Neuronal stem cell (in vitro differentiated cells): ENCODE measurements around the gene CRTAP.
A peak's percentile ranks its signal among the peaks of the same experiment; 100 is the strongest.

Experiments used
- DNase-seq: peaks from one replicate; pipeline ENCODE4 v3.0.0-alpha.2; 2013; ENCODE audit warnings: low spot score
- H2AFZ ChIP-seq: one replicate; pipeline ENCODE4 v1.6.1; 2013; ENCODE audit warnings: mild to moderate bottlenecking, low read length, inconsistent platforms
- H2AK5ac ChIP-seq: 2 replicates; pipeline ENCODE4 v1.6.1; 2013; ENCODE audit warnings: low read depth, mild to moderate bottlenecking, inconsistent platforms, low read length, moderate library complexity, mixed read lengths
- H2BK120ac ChIP-seq: 2 replicates; pipeline ENCODE4 v1.6.1; 2013; ENCODE audit warnings: low read depth, mild to moderate bottlenecking, inconsistent platforms, low read length, moderate library complexity, mixed read lengths
- H2BK12ac ChIP-seq: one replicate; pipeline ENCODE4 v1.6.1; 2013; ENCODE audit warnings: low read length, inconsistent platforms
- H2BK15ac ChIP-seq: 2 replicates; pipeline ENCODE4 v1.6.1; 2013; ENCODE audit warnings: mild to moderate bottlenecking, low read length, inconsistent platforms, mixed read lengths
- H2BK5ac ChIP-seq: one replicate; pipeline ENCODE4 v1.6.1; 2013; ENCODE audit warnings: inconsistent platforms, mild to moderate bottlenecking, low read length, moderate library complexity
- H3K14ac ChIP-seq: one replicate; pipeline ENCODE4 v1.6.1; 2013; ENCODE audit warnings: low read length, inconsistent platforms
- H3K18ac ChIP-seq: 2 replicates; pipeline ENCODE4 v1.6.1; 2013; ENCODE audit warnings: low read length, inconsistent platforms
- H3K23ac ChIP-seq: 2 replicates; pipeline ENCODE4 v1.6.1; 2013; ENCODE audit warnings: low read depth, mild to moderate bottlenecking, mixed read lengths, low read length, inconsistent platforms; ENCODE audit not compliant: poor library complexity
- H3K27ac ChIP-seq: replicated peaks from 3 replicates; pipeline ENCODE4 v1.5.1; 2013; ENCODE audit warnings: low read length, inconsistent platforms
- H3K27me3 ChIP-seq, 3 experiments: 2 replicates each; pipeline ENCODE4 v1.6.1; 2013; ENCODE audit warnings: low read length in 3 of 3, mild to moderate bottlenecking in 2 of 3, inconsistent platforms in 1 of 3, low read depth in 1 of 3, mixed read lengths in 1 of 3, moderate library complexity in 1 of 3; ENCODE audit not compliant: control insufficient read depth in 3 of 3, insufficient read depth in 3 of 3
- H3K36me3 ChIP-seq, 2 donors: replicated peaks in 1 of 2; 2 replicates each; pipeline ENCODE4 v1.6.1; 2013; ENCODE audit warnings: low read length in 2 of 2; ENCODE audit not compliant: control insufficient read depth in 2 of 2, insufficient read depth in 2 of 2
- H3K4ac ChIP-seq: 2 replicates; pipeline ENCODE4 v1.6.1; 2013; ENCODE audit warnings: inconsistent platforms, mild to moderate bottlenecking, low read length, moderate library complexity
- H3K4me1 ChIP-seq, 2 donors: 1 replicate in 1 of 2; 2 replicates in 1 of 2; pipeline ENCODE4 v1.6.1; 2013; ENCODE audit warnings: low read length in 2 of 2, low read depth in 1 of 2; ENCODE audit not compliant: control insufficient read depth in 2 of 2, insufficient read depth in 1 of 2
- H3K4me2 ChIP-seq: one replicate; pipeline ENCODE4 v1.6.1; 2013; ENCODE audit warnings: mild to moderate bottlenecking, low read length, inconsistent platforms; ENCODE audit not compliant: insufficient read depth, poor library complexity, severe bottlenecking
- H3K4me3 ChIP-seq, 2 donors: 2 replicates each; pipeline ENCODE4 v1.5.1; 2013; ENCODE audit warnings: low read length in 2 of 2, mild to moderate bottlenecking in 2 of 2, inconsistent platforms in 1 of 2, moderate library complexity in 1 of 2
- H3K79me1 ChIP-seq: one replicate; pipeline ENCODE4 v1.6.1; 2013; ENCODE audit warnings: low read depth, mild to moderate bottlenecking, inconsistent platforms, low read length, moderate library complexity
- H3K9ac ChIP-seq: one replicate; pipeline ENCODE4 v1.6.1; 2013; ENCODE audit warnings: mild to moderate bottlenecking, low read depth, low read length, inconsistent platforms; ENCODE audit not compliant: poor library complexity
- H3K9me3 ChIP-seq, 2 donors: replicated peaks in 1 of 2; 2 replicates each; pipeline versions ENCODE3 to v1.6.1; 2013; ENCODE audit warnings: low read length in 2 of 2, mild to moderate bottlenecking in 2 of 2, inconsistent platforms in 1 of 2, low read depth in 1 of 2, mixed read lengths in 1 of 2, moderate library complexity in 1 of 2; ENCODE audit not compliant: control insufficient read depth in 2 of 2, insufficient read depth in 1 of 2
- H4K8ac ChIP-seq: one replicate; pipeline ENCODE4 v1.6.1; 2013; ENCODE audit warnings: low read depth, mild to moderate bottlenecking, inconsistent platforms, low read length, moderate library complexity
- H4K91ac ChIP-seq: one replicate; pipeline ENCODE4 v1.6.1; 2013; ENCODE audit warnings: low read length, low read depth, mild to moderate bottlenecking, inconsistent platforms; ENCODE audit not compliant: poor library complexity
- WGBS, 2 donors: extraction: QIAGEN DNeasy Blood & Tissue Kit; methylation state at CpG; one replicate each; pipeline ENCODE4 v1.1.7; 2013; ENCODE audit warnings: missing lambda C conversion rate in 2 of 2, mixed read lengths in 1 of 2; ENCODE audit not compliant: insufficient read length in 2 of 2, insufficient replicate concordance in 1 of 2; ENCODE audit errors: extremely low coverage in 2 of 2; 5-methylcytosine and 5-hydroxymethylcytosine counted together

Gene CRTAP

DNA sequence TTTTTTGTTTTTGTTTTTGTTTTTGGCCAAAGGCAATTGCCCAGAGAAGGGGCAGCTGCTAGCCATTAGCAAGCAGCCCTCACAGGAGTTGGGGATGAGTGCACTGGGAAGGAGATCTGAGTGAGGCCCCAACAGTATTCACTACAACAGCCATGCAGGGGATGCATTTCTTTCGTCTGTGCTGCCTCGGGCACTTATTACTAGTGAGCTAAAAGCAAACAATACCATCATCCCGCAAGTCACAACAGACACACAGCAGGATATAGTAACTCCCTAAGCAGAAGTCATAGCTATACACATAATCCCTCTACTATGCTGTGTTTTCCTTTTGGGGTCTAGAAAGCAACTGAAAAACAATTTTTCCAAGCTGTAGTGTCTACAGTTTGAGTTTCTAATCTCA, 27.2 kb downstream of the CRTAP start:
- Histone ChIP-seq H3K36me3 (peaks cover 3 to 25% of the 10 kb centered on the region in 2 donors), H3K14ac (no peak overlapping the region), H4K8ac (no peak overlapping the region), H3K9ac (no peak overlapping the region), H3K4me2 (no peak overlapping the region), H3K18ac (no peak overlapping the region), H3K23ac (no peak overlapping the region), H4K91ac (no peak overlapping the region), H3K79me1 (no peaks in the 10 kb centered on the region), H2BK12ac (no peak overlapping the region), H3K4ac (no peak overlapping the region), H3K9me3 (no peaks in the 10 kb centered on the region), H3K27ac (no peak overlapping the region), H3K4me1 (peaks cover 1 to 2% of the 10 kb centered on the region in 2 donors), H2AK5ac (no peak overlapping the region), H3K27me3 (no peaks in the 10 kb centered on the region), H2BK5ac (no peak overlapping the region), H2AFZ (no peak overlapping the region), H3K4me3 (no peak overlapping the region), H2BK120ac (no peak overlapping the region), H2BK15ac (no peak overlapping the region)
- no CpG with 5 or more reads among the region's 3 CpGs for WGBS, 2 donors
- DNase-seq, result no peak

DNA sequence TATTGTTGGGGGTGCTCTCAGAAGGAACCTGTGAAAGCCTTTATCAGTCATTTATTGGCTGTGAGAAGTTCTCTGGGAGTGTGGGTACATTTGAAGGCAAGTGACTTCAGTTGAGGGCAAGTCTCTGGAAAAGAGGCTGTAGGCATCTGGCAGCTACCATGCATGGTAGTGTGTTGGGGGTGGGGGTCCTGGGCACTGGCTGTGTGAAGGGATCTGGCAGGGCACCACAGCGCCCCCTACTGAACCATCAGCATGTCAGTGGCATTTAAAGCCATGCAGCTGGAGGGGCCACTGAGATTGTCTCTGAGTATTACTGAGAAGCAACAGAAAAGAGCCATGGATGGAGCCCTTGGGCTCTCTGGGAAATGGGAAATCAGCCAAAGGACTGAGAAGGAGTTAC, 30.6 kb downstream of the CRTAP start:
- Histone ChIP-seq H3K9me3 (no peaks in the 10 kb centered on the region), H3K4me2 (no peak overlapping the region), H2BK5ac (no peak overlapping the region), H3K9ac (no peak overlapping the region), H3K27ac (no peak overlapping the region), H3K4ac (no peak overlapping the region), H2AFZ (no peak overlapping the region), H3K14ac (no peak overlapping the region), H3K4me3 (no peak overlapping the region), H4K8ac (no peak overlapping the region), H3K27me3 (no peaks in the 10 kb centered on the region), H2AK5ac (no peak overlapping the region), H3K23ac (no peak overlapping the region), H3K79me1 (no peaks in the 10 kb centered on the region), H2BK120ac (no peak overlapping the region), H3K36me3 (peaks cover 2 to 18% of the 10 kb centered on the region in 2 donors), H3K4me1 (peaks cover 0 to 2% of the 10 kb centered on the region in 2 donors), H3K18ac (no peak overlapping the region), H2BK15ac (no peak overlapping the region), H4K91ac (no peak overlapping the region), H2BK12ac (no peak overlapping the region)
- no CpG with 5 or more reads among the region's 1 CpG for WGBS, 2 donors
- DNase-seq, result no peak

DNA sequence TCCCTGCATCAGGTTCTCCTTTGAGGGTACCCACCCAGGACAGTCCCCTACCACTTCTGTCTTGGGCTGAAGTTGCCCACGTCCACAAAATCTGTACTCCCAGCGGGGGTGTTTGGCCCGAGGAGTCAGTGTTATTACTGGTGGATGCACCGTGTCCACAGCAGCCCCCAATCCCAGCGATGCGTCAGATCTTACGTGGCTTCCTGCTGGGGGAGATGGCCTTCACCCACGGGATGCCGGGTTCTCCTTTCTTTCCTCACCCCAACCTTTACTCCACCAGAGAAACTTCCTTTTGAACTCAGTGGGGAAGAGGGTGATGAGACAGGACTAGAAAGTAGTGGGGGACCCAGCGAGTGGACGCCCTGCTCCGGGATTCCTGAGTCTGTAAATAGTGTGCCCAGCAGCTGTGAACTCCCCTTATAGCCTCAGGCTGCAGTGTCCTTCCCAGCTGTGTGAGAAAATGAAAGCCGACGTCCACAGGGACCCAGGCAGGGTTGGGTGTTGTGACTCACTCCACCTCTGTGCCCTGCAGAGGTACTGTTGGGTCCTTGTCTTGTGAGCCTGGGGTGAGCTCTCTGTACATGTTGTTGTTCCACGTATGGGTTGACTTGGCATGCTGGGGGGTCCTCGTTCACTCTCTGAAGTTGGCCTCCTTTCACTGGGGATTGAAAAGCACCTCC, 31.5 kb downstream of the CRTAP start:
- WGBS, 2 donors, result no CpG with 5 or more reads among the region's 16 CpGs
- DNase-seq, result no peak
- H3K23ac ChIP-seq, result peak overlapping the region; percentile 12
- no peak overlapping the region for H2BK12ac ChIP-seq
- no peak overlapping the region for H4K8ac ChIP-seq
- no peak overlapping the region for H3K4me2 ChIP-seq
- H3K79me1 ChIP-seq, result no peaks in the 10 kb centered on the region
- no peaks in the 10 kb centered on the region for H3K9me3 ChIP-seq
- H3K36me3 ChIP-seq, result peaks cover 2 to 18% of the 10 kb centered on the region in 2 donors
- H3K9ac ChIP-seq, result no peak overlapping the region
- no peak overlapping the region for H2AFZ ChIP-seq
- H3K14ac ChIP-seq, result no peak overlapping the region
- no peak overlapping the region for H3K27ac ChIP-seq
- no peak overlapping the region for H3K18ac ChIP-seq
- H2BK120ac ChIP-seq, result no peak overlapping the region
- no peak overlapping the region for H2AK5ac ChIP-seq
- H4K91ac ChIP-seq, result no peak overlapping the region
- H3K4me1 ChIP-seq, result peaks cover 0 to 2% of the 10 kb centered on the region in 2 donors
- no peak overlapping the region for H3K4ac ChIP-seq
- no peak overlapping the region for H2BK5ac ChIP-seq
- H2BK15ac ChIP-seq, result no peak overlapping the region
- no peak overlapping the region for H3K4me3 ChIP-seq
- H3K27me3 ChIP-seq, result no peaks in the 10 kb centered on the region

DNA sequence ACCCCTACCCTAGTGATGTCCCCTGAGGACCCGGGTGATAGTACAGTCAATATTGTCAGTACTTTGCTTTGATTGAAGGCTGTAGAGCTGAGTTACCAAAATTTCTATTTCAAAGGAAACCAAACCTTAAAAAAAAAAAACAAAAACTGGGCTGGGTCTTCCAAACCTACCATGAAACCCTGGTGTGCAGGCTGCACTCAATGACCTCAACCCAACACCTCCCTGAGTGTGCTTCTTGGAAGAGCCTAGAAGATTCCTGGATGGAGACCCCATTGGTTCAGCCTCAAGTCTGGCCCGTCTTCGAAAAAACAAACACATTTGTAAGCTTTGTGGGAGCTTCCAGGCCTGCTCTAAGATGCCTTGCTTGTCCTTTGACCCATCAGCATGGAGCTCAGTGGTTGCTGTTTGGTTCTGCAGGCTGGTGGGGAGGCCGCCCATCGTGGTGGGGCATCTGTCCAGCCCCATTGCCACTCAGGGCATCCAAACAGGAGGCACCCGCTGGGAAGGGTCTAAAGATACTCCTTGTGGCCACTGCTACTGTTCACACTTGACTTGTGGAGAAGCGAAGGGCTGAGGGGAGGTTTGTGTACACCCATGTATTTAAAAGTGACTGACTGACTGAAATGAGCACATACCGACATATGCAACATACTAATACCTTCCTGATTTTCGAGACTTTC, 32.2 kb downstream of the CRTAP start:
- Histone ChIP-seq H3K14ac (no peak overlapping the region), H2AK5ac (no peak overlapping the region), H3K27ac (no peak overlapping the region), H4K91ac (no peak overlapping the region), H3K4me1 (no peaks in the 10 kb centered on the region), H2BK12ac (no peak overlapping the region), H3K9me3 (no peaks in the 10 kb centered on the region), H2BK5ac (no peak overlapping the region), H3K4me2 (no peak overlapping the region), H3K27me3 (no peaks in the 10 kb centered on the region), H2AFZ (no peak overlapping the region), H3K23ac (peak overlapping the region; percentile 12), H4K8ac (no peak overlapping the region), H3K4me3 (no peak overlapping the region), H3K18ac (no peak overlapping the region), H2BK120ac (no peak overlapping the region), H3K79me1 (no peaks in the 10 kb centered on the region), H3K9ac (no peak overlapping the region), H2BK15ac (no peak overlapping the region), H3K36me3 (peaks cover 2 to 18% of the 10 kb centered on the region in 2 donors), H3K4ac (no peak overlapping the region)
- DNase-seq, result no peak
- WGBS, 2 donors, result no CpG with 5 or more reads among the region's 9 CpGs
